Gastroesophageal sphincter (tissue), 3 donors: ENCODE measurements around the gene ENHO.

Source experiments
- POLR2A ChIP-seq, 2 donors: fragments of 450-650 bp; IDR thresholded peaks; one replicate each; pipeline ENCODE4 v1.6.1; 2017; ENCODE audit warnings: antibody characterized with exemption in 2 of 2, mild to moderate bottlenecking in 2 of 2, moderate library complexity in 1 of 2
- TF ChIP-seq, protein P1 (sequence below), 4 experiments: fragments of 200-600 bp in 2 of 4; fragments of 450-650 bp in 2 of 4; sonication (generic) in 1 of 4; IDR thresholded peaks; one replicate each; pipeline ENCODE4 v1.5.1; 2017 to 2019; ENCODE audit warnings: antibody characterized with exemption in 4 of 4, mild to moderate bottlenecking in 2 of 4, moderate library complexity in 2 of 4

DNA sequence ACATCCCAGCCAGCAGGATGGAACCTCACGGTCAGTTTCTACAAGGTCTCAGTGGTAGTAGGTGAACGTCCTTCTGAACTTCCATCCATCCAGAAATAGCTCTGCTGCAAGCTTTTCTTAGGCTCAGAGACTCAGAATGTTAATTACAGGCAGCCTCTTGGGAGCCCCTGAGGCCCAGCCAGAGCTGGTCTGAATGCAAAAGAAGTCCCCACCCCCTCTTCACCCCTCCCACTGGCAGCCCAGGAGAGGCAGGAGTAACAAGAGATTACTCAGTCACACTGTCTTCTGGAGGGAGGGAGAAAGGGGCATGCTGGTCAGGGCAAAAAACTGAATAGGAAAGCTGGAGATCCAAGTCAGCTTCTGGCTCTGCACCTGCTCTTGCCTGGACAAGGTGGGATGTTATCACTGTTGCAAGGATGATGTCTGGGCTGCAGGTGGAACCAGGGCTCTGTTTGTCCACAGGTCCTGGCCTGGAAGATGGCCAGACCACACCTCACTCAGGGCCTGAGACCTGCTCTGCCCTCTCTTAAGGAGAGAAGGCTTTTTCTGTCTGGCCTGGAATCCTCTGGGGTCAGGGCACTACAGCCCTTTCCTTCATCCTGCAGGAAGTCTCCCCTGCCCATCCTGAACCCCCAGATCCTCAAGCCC, 9.1 kb downstream of the ENHO start:
- TF ChIP-seq, protein P1, sequence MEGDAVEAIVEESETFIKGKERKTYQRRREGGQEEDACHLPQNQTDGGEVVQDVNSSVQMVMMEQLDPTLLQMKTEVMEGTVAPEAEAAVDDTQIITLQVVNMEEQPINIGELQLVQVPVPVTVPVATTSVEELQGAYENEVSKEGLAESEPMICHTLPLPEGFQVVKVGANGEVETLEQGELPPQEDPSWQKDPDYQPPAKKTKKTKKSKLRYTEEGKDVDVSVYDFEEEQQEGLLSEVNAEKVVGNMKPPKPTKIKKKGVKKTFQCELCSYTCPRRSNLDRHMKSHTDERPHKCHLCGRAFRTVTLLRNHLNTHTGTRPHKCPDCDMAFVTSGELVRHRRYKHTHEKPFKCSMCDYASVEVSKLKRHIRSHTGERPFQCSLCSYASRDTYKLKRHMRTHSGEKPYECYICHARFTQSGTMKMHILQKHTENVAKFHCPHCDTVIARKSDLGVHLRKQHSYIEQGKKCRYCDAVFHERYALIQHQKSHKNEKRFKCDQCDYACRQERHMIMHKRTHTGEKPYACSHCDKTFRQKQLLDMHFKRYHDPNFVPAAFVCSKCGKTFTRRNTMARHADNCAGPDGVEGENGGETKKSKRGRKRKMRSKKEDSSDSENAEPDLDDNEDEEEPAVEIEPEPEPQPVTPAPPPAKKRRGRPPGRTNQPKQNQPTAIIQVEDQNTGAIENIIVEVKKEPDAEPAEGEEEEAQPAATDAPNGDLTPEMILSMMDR (IDR thresholded peaks at IDR 0.05), result no peak
- no peak for TF ChIP-seq POLR2A (IDR thresholded peaks at IDR 0.05)
